HG03354 (cell line): Measurements from ENCODE around the gene SSBP3.

Experiments
- ATAC-seq: cut with Tn5 transposase; IDR thresholded peaks from one replicate; pipeline ENCODE4 v1.9.1; 2021; ENCODE audit warnings: mild to moderate bottlenecking; ENCODE audit not compliant: unreplicated experiment, poor library complexity, severe bottlenecking

SSBP3 gene

GRCh38 chr1:54323921-54324250, 82.3 kb downstream of the SSBP3 start:
- no peak for ATAC-seq

DNA sequence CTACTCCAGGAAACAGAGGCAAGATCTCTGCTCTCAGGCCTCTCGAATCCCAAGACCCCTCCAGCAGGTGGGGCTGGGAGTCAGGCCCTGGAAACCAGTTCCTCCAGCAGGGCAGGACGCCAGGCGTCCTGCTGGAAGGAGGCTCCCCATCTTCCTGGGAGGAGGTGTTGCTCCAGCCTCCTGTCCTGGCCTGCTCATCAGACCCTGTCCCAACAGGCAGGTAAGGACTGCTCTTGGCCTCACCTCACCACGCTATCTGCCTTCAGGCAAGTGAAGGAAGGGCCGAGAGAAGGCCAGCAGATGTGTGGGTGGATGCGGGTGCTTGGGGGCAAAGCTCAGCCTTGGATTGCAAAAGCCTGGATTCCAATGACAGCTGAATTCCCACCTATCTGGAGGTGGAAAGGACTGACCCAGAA, 82.9 kb downstream of the SSBP3 start:
- no peak for ATAC-seq

DNA sequence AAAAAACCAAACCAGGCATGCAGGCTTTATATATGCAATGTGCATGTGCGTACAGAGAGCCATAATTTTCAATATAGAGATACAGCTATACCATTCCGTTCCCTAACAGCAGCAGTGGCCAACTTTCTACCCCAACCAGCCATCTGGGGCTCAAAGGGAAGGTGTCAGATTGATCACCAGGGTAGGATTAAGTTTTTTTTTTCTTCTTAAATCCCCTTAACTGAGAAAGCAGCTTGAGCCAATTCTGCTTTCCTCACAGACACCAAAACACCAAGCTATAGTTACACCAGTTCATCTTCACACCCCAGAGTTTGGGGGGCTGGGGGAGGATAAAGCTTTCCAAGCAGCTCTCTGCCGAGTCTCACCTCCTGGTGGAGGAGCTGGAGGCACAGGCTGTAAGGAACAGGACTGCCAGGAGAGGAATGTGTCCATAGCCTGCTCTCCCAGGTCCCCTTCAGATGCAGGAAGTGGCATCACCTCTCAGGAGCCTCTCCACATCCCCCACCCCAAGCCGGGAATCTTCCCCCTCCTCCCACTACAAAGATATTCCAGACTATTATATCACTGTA, 87.9 kb downstream of the SSBP3 start:
- no peak for ATAC-seq

DNA sequence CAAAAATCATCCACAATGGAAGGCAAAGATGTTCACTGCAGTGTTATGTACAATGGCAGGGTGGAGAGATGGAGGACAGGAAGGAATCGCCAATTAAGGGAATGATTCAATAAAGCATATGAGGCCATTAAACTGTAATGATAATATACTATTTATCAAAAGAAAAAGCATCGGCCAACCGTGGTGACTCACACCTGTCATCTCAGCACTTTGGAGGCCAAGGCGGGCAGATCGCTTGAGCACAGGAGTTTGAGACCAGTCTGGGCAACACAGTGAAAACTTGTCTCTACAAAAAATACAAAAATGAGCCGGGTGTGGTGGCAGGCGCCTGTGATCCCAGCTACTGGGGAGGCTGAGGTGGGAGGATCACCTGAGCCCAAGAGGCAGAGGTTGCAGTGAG, 89.1 kb downstream of the SSBP3 start:
- no peak for ATAC-seq

GRCh38 chr1:54315099-54315498, 91.1 kb downstream of the SSBP3 start:
- ATAC-seq, result no peak

- no peak for ATAC-seq
These were observed 91.5 kb downstream of the SSBP3 start for GRCh38 chr1:54314696-54315095.

- no peak for ATAC-seq
These were observed 93.3 kb downstream of the SSBP3 start for GRCh38 chr1:54312796-54313316.

- no peak for ATAC-seq
These were observed 94.7 kb downstream of the SSBP3 start for GRCh38 chr1:54311506-54311905.

DNA sequence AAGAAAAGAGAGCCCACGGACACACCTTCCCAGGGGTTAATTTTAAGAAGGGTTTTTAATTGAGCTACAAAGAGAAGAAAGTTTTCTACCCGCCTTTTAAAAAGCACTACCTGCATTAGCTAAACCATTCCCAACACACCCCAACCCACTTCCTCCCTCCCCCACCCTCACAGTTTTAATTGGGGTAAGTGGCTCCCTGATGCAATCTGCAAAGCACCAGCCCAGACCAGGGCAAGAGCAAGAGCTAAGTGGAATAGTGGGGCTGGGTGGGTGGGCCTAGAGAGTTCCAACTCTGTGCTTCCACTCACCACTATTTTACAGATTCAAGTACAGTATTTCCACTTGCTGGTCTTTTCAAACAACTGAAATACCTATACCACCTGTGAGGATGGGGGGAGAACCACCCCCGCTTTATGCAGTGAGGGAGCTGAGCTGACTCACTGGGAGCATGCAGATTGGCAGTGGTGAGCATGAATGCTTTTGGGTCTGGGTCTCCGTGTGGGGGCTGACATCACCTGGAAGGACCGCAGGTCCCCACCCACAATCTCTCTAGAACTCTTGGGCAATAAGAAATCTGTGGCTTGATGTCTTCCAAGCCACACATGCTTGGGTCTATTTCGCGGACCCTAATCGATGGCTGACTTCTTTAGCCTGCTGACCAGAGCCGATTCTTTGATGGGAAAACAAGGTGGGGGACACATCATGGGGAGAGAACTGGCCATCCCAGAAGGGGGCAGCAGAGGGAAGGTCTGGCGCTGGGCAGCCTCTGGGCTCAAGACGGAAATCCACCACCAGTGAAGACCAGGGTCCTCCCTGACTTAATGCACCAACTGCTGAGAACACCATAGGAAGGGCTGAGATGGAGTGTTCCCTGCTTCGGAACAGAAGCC, 95.5 kb downstream of the SSBP3 start:
- no peak for ATAC-seq

GRCh38 chr1:54309631-54310366, 96.4 kb downstream of the SSBP3 start:
- no peak for ATAC-seq

DNA sequence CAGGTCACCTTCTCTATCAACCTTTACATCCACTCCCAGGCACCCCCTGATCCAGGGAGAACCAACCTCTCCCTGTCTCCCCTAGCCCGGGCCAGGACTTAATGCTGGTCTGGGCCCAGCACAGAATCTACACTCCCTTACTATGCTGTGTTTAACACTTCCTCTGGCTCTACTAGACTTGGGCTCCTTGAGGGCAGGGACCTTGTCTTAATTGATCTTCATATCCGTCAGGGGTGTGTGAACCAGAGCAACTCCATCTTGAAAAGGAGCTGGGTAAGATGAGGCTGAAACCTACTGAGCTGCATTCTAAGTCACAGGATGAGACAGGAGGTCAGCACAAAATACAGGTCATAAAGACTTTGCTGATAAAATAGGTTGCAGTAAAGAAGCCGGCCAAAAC, 98.9 kb downstream of the SSBP3 start:
- no peak for ATAC-seq

- ATAC-seq, result no peak
These were observed 100.2 kb downstream of the SSBP3 start for GRCh38 chr1:54305906-54306514.

DNA sequence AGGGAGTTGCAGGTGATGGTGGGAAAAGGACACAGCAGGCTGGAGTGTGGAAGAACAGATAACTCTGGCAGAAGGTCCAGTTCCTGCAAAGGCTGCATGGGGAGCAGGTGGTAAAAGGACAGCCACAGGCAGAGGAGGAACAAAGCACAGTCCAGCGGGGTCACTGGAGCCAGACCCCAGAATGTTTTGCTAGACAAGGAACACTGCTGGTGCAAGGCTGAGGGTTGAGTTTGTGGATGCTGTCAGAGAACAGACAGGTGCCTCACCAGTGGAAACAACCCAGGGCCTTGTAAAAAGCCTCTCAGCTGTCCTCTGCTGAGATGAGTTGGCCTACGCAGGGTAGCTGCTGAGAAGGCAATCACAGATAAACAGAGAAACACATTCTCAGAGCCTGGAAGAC, 101.7 kb downstream of the SSBP3 start:
- no peak for ATAC-seq

DNA sequence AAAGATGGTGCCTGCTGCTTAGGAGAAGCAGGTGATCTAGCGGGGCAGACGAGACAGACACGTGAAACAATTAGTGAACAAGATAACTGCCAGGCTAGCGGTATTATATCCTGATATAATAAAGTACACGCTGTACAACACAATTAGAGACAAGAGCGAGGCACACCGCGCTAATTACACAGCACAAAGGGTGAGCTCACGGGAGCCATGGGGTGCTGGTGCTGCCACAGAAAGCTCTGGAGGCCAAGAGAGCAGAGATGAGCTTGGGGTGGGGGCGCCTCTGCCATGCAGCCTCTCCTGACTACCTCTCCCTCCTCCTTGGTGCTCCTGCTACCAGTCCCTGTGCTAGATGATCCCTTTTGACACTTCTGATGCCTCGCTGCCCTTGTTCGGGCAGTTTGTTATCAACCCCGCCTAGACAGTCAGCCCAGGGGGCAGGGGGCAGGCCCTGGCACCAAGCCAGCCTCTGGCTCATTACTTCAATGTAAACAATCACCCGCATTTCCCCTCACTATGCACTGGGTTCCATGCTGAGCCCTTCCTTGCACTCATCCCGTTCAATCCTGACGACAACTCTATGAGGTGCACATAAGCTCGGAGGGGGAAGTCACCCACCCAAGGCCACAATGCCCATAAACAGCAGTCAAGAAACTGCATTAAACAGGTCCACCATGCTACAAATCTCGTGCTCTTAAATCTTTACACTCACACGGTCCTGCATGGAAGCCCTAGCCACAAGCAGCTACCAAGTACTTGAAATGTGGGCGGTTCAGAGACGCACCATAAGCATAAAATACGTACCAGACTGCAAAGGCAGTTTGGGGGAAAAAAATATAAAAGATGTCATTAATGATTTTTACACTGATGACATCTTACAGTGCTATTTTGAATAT, 103.0 kb downstream of the SSBP3 start:
- no peak for ATAC-seq

GRCh38 chr1:54302549-54302948, 103.6 kb downstream of the SSBP3 start:
- ATAC-seq, result no peak

- ATAC-seq, result no peak
These were observed 104.7 kb downstream of the SSBP3 start for GRCh38 chr1:54301497-54301896.

DNA sequence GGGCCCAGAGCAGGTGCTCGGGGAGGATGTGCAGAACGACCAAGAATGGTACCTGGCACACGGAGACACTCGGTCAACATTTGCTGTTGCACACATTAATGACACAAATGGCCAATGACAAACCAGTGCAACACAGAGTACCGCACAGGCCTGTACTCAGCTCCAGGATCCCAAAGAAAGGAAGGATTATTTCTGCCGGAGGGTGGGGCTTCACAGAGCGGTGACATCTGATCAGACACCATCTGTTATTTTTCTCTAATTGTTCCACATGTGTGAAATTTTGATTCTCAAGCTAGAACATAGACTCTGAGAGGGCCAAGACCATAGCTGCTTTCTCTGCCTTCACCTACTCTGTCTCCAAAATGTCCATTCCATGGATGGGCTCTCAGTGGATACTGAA, 105.8 kb downstream of the SSBP3 start:
- no peak for ATAC-seq

DNA sequence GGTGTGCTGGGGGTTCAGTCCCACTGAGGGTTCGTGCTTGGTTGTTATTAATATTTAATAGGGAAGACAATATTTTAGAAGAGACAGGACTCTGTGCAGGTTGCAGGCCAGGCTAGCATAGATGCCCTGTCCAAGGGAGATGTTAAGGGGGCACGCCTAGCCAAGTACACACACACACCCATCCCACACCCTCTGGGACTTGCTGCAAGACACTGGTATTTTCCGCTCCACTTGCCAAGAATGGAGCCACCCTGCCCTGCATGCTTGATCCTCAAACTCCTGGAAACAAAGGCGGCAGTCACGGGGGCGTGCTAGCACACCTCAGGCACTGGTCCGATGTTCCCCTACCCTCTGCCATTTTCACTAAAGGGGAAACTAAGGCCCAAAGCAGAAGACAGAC, 107.2 kb downstream of the SSBP3 start:
- no peak for ATAC-seq

GRCh38 chr1:54298284-54299033, 107.7 kb downstream of the SSBP3 start:
- no peak for ATAC-seq
